GM23338 (cell line): Measurements from ENCODE around the gene GRID2IP.

Source experiments
- CREB1 ChIP-seq: fragments of 250-450 bp; sonication (Bioruptor Pico); IDR thresholded peaks from 2 replicates; pipeline ENCODE4 v1.5.0; 2020; ENCODE audit warnings: low read depth, mild to moderate bottlenecking, moderate library complexity
- EZH2 ChIP-seq: fragments of 200-600 bp; sonication (generic); IDR thresholded peaks from one replicate; pipeline ENCODE4 v1.8.0; 2017; ENCODE audit warnings: antibody characterized with exemption, mild to moderate bottlenecking, low read depth; ENCODE audit not compliant: unreplicated experiment
- EZH2phosphoT487 ChIP-seq: fragments of 200-600 bp; sonication (generic); IDR thresholded peaks from one replicate; pipeline ENCODE4 v1.8.1; 2018; ENCODE audit warnings: antibody characterized with exemption; ENCODE audit not compliant: unreplicated experiment
- JUNB ChIP-seq: IDR thresholded peaks from one replicate; pipeline ENCODE4 v1.6.1; 2016; ENCODE audit warnings: antibody characterized with exemption; ENCODE audit not compliant: unreplicated experiment
- POLR2AphosphoS5 ChIP-seq: IDR thresholded peaks from 2 replicates; pipeline ENCODE4 v1.6.1; 2016; ENCODE audit warnings: antibody characterized with exemption, low read depth
- TF ChIP-seq, protein P1 (sequence below), 2 experiments: fragments of 200-600 bp in 1 of 2; sonication (generic) in 1 of 2; conservative IDR thresholded peaks; 2 replicates each; pipeline versions ENCODE4 v1.5.1 to v1.6.1; 2016 to 2017; ENCODE audit warnings: antibody characterized with exemption in 2 of 2, low read depth in 2 of 2, mild to moderate bottlenecking in 2 of 2, moderate library complexity in 1 of 2
- TF ChIP-seq, protein P2 (sequence below): IDR thresholded peaks from one replicate; pipeline ENCODE4 v1.6.1; 2018; ENCODE audit warnings: antibody characterized with exemption; ENCODE audit not compliant: unreplicated experiment
- TF ChIP-seq, protein P3 (sequence below): IDR thresholded peaks from 2 replicates; pipeline ENCODE4 v1.6.1; 2016; ENCODE audit warnings: antibody characterized with exemption

DNA sequence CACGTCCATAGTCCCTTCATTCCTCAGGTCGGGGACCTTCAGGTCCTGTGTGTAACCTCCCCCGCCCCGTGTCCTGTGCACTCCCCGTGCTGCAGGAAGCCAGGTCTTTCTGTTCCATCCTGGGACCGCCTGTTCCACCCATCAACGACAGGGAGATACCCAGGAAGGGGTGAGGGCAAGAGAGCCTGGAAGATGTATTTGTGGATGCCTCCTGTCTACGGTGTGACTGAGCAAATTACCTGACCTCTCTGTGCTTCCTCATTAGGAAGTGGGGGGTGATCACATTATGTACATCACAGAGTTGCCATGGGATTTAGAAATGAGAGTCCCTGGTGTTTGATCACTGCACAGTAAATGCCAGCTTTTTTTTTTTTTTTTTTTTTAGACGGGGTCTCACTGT is 46.3 kb downstream of the GRID2IP start:
- TF ChIP-seq, protein P1, sequence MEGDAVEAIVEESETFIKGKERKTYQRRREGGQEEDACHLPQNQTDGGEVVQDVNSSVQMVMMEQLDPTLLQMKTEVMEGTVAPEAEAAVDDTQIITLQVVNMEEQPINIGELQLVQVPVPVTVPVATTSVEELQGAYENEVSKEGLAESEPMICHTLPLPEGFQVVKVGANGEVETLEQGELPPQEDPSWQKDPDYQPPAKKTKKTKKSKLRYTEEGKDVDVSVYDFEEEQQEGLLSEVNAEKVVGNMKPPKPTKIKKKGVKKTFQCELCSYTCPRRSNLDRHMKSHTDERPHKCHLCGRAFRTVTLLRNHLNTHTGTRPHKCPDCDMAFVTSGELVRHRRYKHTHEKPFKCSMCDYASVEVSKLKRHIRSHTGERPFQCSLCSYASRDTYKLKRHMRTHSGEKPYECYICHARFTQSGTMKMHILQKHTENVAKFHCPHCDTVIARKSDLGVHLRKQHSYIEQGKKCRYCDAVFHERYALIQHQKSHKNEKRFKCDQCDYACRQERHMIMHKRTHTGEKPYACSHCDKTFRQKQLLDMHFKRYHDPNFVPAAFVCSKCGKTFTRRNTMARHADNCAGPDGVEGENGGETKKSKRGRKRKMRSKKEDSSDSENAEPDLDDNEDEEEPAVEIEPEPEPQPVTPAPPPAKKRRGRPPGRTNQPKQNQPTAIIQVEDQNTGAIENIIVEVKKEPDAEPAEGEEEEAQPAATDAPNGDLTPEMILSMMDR (conservative IDR thresholded peaks at IDR 0.05; ENCODE audit: low read depth in 2 of 2): no peak
- TF ChIP-seq EZH2 (no peak), POLR2AphosphoS5 (no peak), EZH2phosphoT487 (no peak), CREB1 (CRISPR knock-in tag) (no peak), JUNB (no peak)
- TF ChIP-seq, protein P2, sequence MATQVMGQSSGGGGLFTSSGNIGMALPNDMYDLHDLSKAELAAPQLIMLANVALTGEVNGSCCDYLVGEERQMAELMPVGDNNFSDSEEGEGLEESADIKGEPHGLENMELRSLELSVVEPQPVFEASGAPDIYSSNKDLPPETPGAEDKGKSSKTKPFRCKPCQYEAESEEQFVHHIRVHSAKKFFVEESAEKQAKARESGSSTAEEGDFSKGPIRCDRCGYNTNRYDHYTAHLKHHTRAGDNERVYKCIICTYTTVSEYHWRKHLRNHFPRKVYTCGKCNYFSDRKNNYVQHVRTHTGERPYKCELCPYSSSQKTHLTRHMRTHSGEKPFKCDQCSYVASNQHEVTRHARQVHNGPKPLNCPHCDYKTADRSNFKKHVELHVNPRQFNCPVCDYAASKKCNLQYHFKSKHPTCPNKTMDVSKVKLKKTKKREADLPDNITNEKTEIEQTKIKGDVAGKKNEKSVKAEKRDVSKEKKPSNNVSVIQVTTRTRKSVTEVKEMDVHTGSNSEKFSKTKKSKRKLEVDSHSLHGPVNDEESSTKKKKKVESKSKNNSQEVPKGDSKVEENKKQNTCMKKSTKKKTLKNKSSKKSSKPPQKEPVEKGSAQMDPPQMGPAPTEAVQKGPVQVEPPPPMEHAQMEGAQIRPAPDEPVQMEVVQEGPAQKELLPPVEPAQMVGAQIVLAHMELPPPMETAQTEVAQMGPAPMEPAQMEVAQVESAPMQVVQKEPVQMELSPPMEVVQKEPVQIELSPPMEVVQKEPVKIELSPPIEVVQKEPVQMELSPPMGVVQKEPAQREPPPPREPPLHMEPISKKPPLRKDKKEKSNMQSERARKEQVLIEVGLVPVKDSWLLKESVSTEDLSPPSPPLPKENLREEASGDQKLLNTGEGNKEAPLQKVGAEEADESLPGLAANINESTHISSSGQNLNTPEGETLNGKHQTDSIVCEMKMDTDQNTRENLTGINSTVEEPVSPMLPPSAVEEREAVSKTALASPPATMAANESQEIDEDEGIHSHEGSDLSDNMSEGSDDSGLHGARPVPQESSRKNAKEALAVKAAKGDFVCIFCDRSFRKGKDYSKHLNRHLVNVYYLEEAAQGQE: no peak
- TF ChIP-seq, protein P3, sequence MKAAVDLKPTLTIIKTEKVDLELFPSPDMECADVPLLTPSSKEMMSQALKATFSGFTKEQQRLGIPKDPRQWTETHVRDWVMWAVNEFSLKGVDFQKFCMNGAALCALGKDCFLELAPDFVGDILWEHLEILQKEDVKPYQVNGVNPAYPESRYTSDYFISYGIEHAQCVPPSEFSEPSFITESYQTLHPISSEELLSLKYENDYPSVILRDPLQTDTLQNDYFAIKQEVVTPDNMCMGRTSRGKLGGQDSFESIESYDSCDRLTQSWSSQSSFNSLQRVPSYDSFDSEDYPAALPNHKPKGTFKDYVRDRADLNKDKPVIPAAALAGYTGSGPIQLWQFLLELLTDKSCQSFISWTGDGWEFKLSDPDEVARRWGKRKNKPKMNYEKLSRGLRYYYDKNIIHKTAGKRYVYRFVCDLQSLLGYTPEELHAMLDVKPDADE: no peak
